Measurements from ENCODE around the gene ADGRL3. TPM values are rescaled to one million over a fixed set of nuclear protein-coding genes. Genes with fewer than 3 reads are reported as not detected.
"Not testable (repeated sequence)": the region's sequence is repeated elsewhere in the genome, so short reads cannot be mapped to it uniquely, and the experiment has no call there.

The ADGRL3 gene
- total and polyA plus RNA-seq, 3 experiments from 2014 or later, result not detected

GRCh38 chr4:61509721-61510241 lies 309.7 kb downstream of the ADGRL3 start:
- H3K9me3 ChIP-seq (ENCODE audit: low read length); H3K36me3 Mint-ChIP-seq; H3K27ac Mint-ChIP-seq; H3K4me1 Mint-ChIP-seq; H3K4me1 ChIP-seq (ENCODE audit: insufficient read depth, low read length); CTCF ChIA-PET; POLR2A ChIA-PET; H3K27ac ChIP-seq (ENCODE audit: low read depth, low read length); DNase-seq; H3K4me3 Mint-ChIP-seq; H3K4me3 ChIP-seq (ENCODE audit: low read length); H3K27me3 ChIP-seq (ENCODE audit: insufficient read depth, low read length, poor library complexity, severe bottlenecking); H3K36me3 ChIP-seq (ENCODE audit: insufficient read depth, low read length); H3K27me3 Mint-ChIP-seq: not testable (repeated sequence)
- peaks cover 5 to 31% (median 12%) of the 10 kb centered on the region in 5 donors for H3K9me3 Mint-ChIP-seq

GRCh38 chr4:61511716-61512488 lies 311.8 kb downstream of the ADGRL3 start:
- H3K4me3 Mint-ChIP-seq, result no peak overlapping the region
- H3K27me3 Mint-ChIP-seq, result no peaks in the 10 kb centered on the region
- CTCF ChIA-PET, result no interaction called here
- H3K36me3 ChIP-seq (ENCODE audit: insufficient read depth, low read length), result no peaks in the 10 kb centered on the region
- H3K4me1 ChIP-seq (ENCODE audit: insufficient read depth, low read length), result no peaks in the 10 kb centered on the region
- POLR2A ChIA-PET, result no interaction called here
- no peak overlapping the region for H3K27ac ChIP-seq (ENCODE audit: low read depth, low read length)
- no peaks in the 10 kb centered on the region for H3K27me3 ChIP-seq (ENCODE audit: insufficient read depth, low read length, poor library complexity, severe bottlenecking)
- no peaks in the 10 kb centered on the region for H3K36me3 Mint-ChIP-seq
- H3K4me3 ChIP-seq (ENCODE audit: low read length), result no peak overlapping the region
- no peak for DNase-seq
- peaks cover 5 to 24% (median 13%) of the 10 kb centered on the region in 5 donors for H3K9me3 Mint-ChIP-seq
- no peaks in the 10 kb centered on the region for H3K9me3 ChIP-seq (ENCODE audit: low read length)
- H3K4me1 Mint-ChIP-seq, result no peaks in the 10 kb centered on the region
- no peak overlapping the region for H3K27ac Mint-ChIP-seq

GRCh38 chr4:61514991-61515390 lies 314.9 kb downstream of the ADGRL3 start:
- no peaks in the 10 kb centered on the region for H3K36me3 ChIP-seq (ENCODE audit: insufficient read depth, low read length)
- no peak for DNase-seq
- ChIA-PET POLR2A (no interaction called here), CTCF (no interaction called here)
- Mint-ChIP-seq H3K9me3 (peaks cover 2 to 33% (median 9%) of the 10 kb centered on the region in 5 donors), H3K4me1 (no peaks in the 10 kb centered on the region), H3K27ac (no peak overlapping the region), H3K36me3 (no peaks in the 10 kb centered on the region), H3K4me3 (no peak overlapping the region), H3K27me3 (no peaks in the 10 kb centered on the region)
- H3K9me3 ChIP-seq (ENCODE audit: low read length), result no peaks in the 10 kb centered on the region
- H3K4me1 ChIP-seq (ENCODE audit: insufficient read depth, low read length), result no peaks in the 10 kb centered on the region
- H3K27me3 ChIP-seq (ENCODE audit: insufficient read depth, low read length, poor library complexity, severe bottlenecking), result no peaks in the 10 kb centered on the region
- H3K27ac ChIP-seq (ENCODE audit: low read depth, low read length), result no peak overlapping the region
- no peak overlapping the region for H3K4me3 ChIP-seq (ENCODE audit: low read length)

GRCh38 chr4:61517144-61517543 lies 317.0 kb downstream of the ADGRL3 start:
- H3K27ac Mint-ChIP-seq, result no peak overlapping the region
- Histone ChIP-seq H3K36me3 (ENCODE audit: insufficient read depth, low read length) (no peaks in the 10 kb centered on the region), H3K27me3 (ENCODE audit: insufficient read depth, low read length, poor library complexity, severe bottlenecking) (no peaks in the 10 kb centered on the region), H3K27ac (ENCODE audit: low read depth, low read length) (no peak overlapping the region), H3K9me3 (ENCODE audit: low read length) (no peaks in the 10 kb centered on the region), H3K4me3 (ENCODE audit: low read length) (no peak overlapping the region), H3K4me1 (ENCODE audit: insufficient read depth, low read length) (no peaks in the 10 kb centered on the region)
- ChIA-PET CTCF (no interaction called here), POLR2A (no interaction called here)
- no peak overlapping the region for H3K4me3 Mint-ChIP-seq
- no peaks in the 10 kb centered on the region for H3K4me1 Mint-ChIP-seq
- peaks cover 0 to 38% (median 16%) of the 10 kb centered on the region in 5 donors for H3K9me3 Mint-ChIP-seq
- DNase-seq, result no peak
- no peaks in the 10 kb centered on the region for H3K36me3 Mint-ChIP-seq
- H3K27me3 Mint-ChIP-seq, result no peaks in the 10 kb centered on the region

GRCh38 chr4:61520166-61520565 lies 320.0 kb downstream of the ADGRL3 start:
- Mint-ChIP-seq H3K36me3 (no peaks in the 10 kb centered on the region), H3K27ac (no peak overlapping the region), H3K4me3 (no peak overlapping the region), H3K4me1 (no peaks in the 10 kb centered on the region), H3K27me3 (no peaks in the 10 kb centered on the region), H3K9me3 (peaks cover 2 to 41% (median 9%) of the 10 kb centered on the region in 5 donors)
- ChIA-PET CTCF (no interaction called here), POLR2A (no interaction called here)
- DNase-seq, result no peak
- H3K27me3 ChIP-seq (ENCODE audit: insufficient read depth, low read length, poor library complexity, severe bottlenecking), result no peaks in the 10 kb centered on the region
- no peaks in the 10 kb centered on the region for H3K9me3 ChIP-seq (ENCODE audit: low read length)
- H3K27ac ChIP-seq (ENCODE audit: low read depth, low read length), result no peak overlapping the region
- no peak overlapping the region for H3K4me3 ChIP-seq (ENCODE audit: low read length)
- no peaks in the 10 kb centered on the region for H3K4me1 ChIP-seq (ENCODE audit: insufficient read depth, low read length)
- no peaks in the 10 kb centered on the region for H3K36me3 ChIP-seq (ENCODE audit: insufficient read depth, low read length)

- POLR2A ChIA-PET, result no interaction called here
- H3K9me3 ChIP-seq (ENCODE audit: low read length), result no peaks in the 10 kb centered on the region
- Mint-ChIP-seq H3K27me3 (no peaks in the 10 kb centered on the region), H3K27ac (no peak overlapping the region), H3K4me3 (no peak overlapping the region), H3K9me3 (peaks cover 2 to 46% (median 14%) of the 10 kb centered on the region in 5 donors), H3K36me3 (no peaks in the 10 kb centered on the region), H3K4me1 (no peaks in the 10 kb centered on the region)
- no peak for DNase-seq
- H3K27ac ChIP-seq (ENCODE audit: low read depth, low read length), result no peak overlapping the region
- H3K4me3 ChIP-seq (ENCODE audit: low read length), result no peak overlapping the region
- no peaks in the 10 kb centered on the region for H3K36me3 ChIP-seq (ENCODE audit: insufficient read depth, low read length)
- H3K4me1 ChIP-seq (ENCODE audit: insufficient read depth, low read length), result no peaks in the 10 kb centered on the region
- H3K27me3 ChIP-seq (ENCODE audit: insufficient read depth, low read length, poor library complexity, severe bottlenecking), result no peaks in the 10 kb centered on the region
- CTCF ChIA-PET, result no interaction called here
Observed at GRCh38 chr4:61520681-61521160, 320.6 kb downstream of the ADGRL3 start.

- Mint-ChIP-seq H3K4me3 (no peak overlapping the region), H3K36me3 (no peaks in the 10 kb centered on the region), H3K27me3 (no peaks in the 10 kb centered on the region), H3K27ac (no peak overlapping the region), H3K9me3 (peaks cover 2 to 52% (median 20%) of the 10 kb centered on the region in 5 donors), H3K4me1 (no peaks in the 10 kb centered on the region)
- Histone ChIP-seq H3K9me3 (ENCODE audit: low read length) (no peaks in the 10 kb centered on the region), H3K27me3 (ENCODE audit: insufficient read depth, low read length, poor library complexity, severe bottlenecking) (no peaks in the 10 kb centered on the region), H3K4me1 (ENCODE audit: insufficient read depth, low read length) (no peaks in the 10 kb centered on the region), H3K4me3 (ENCODE audit: low read length) (no peak overlapping the region), H3K27ac (ENCODE audit: low read depth, low read length) (no peak overlapping the region), H3K36me3 (ENCODE audit: insufficient read depth, low read length) (no peaks in the 10 kb centered on the region)
- ChIA-PET POLR2A (no interaction called here), CTCF (no interaction called here)
- DNase-seq, result no peak
Observed at GRCh38 chr4:61521451-61521850, 321.3 kb downstream of the ADGRL3 start.

GRCh38 chr4:61522312-61522711 lies 322.2 kb downstream of the ADGRL3 start:
- H3K4me1 Mint-ChIP-seq, result no peaks in the 10 kb centered on the region
- peaks cover 2 to 52% (median 20%) of the 10 kb centered on the region in 5 donors for H3K9me3 Mint-ChIP-seq
- Histone ChIP-seq H3K4me3 (ENCODE audit: low read length) (no peak overlapping the region), H3K27ac (ENCODE audit: low read depth, low read length) (no peak overlapping the region), H3K36me3 (ENCODE audit: insufficient read depth, low read length) (no peaks in the 10 kb centered on the region), H3K4me1 (ENCODE audit: insufficient read depth, low read length) (no peaks in the 10 kb centered on the region), H3K9me3 (ENCODE audit: low read length) (no peaks in the 10 kb centered on the region), H3K27me3 (ENCODE audit: insufficient read depth, low read length, poor library complexity, severe bottlenecking) (no peaks in the 10 kb centered on the region)
- CTCF ChIA-PET, result no interaction called here
- POLR2A ChIA-PET, result no interaction called here
- no peak overlapping the region for H3K4me3 Mint-ChIP-seq
- DNase-seq, result no peak
- H3K36me3 Mint-ChIP-seq, result no peaks in the 10 kb centered on the region
- H3K27ac Mint-ChIP-seq, result no peak overlapping the region
- H3K27me3 Mint-ChIP-seq, result no peaks in the 10 kb centered on the region
